Measurements from ENCODE around the gene LOXL3.
"Not testable (repeated sequence)": the region's sequence is repeated elsewhere in the genome, so short reads cannot be mapped to it uniquely, and the experiment has no call there.

The LOXL3 gene

DNA sequence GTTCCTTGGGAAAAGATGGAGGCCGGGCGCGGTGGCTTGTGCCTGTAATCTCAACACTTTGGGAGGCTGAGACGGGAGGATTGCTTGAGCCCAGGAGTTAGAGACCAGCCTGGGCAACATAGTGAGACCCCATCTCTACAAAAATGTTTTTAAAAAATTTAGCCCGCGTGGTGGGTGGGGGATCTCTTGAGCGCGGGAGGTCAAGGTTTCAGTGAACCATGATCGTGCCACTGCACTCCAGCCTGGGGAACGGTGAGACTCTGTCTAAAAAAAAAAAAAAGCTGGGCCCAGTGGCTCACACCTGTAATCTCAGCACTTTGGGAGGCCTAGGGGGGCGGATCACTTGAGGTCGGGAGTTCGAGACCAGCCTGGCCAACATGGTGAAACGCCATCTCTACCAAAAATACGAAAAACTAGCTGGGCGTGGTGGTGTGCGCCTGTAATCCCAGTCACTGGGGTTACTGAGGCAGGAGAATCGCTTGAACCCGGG, 70.0 kb downstream of the LOXL3 start:
- DNase-seq: not testable (repeated sequence)

DNA sequence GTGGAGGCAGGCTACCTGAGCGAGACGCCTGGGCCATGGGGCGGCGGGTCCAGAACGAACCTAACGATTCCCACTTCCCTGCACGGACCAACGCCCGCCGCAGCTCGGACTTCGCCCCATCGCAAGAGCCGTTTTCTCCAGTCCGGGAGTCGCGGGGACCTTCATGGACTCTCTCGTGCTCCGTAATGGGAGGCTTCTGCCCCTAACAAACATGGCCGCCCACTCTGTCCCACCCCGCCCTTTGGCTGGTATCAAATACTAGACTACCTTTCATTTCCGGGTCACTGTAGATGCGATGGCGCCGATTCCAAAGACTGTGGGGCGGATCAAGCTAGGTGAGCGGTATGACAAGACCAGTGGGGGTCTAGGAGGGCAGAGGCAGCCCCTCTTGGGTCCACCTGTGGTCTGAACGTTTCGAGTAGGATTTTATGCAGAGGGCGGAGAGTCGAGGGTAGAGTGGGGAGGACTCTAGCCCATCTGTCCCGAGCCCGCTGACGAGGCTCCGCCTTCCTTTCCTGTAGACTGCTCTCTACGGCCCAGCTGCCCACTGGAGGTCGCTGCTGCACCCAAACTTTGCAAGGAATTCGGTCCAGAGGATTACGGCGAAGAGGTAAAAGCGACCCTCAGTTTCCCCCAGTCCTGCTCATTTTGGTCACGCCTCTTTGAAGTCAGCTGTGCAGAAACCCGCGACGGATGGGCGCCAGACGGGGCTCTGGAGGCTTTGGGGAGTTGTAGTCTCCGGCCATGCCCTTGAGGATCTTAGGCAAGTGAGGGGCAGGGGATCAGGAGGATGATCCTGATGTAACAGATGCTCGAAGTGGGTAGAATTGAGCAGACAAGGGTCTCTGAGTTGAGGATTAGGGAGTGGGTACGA, 70.7 kb downstream of the LOXL3 start, which contains the start of the genes CCDC142 and TTC31:
CCDC142 (minus strand) TSS at position 198 of the 874 bp plus-strand sequence; CDS start at position 37, 161 bp downstream.
TTC31 (plus strand) TSS at position 281 of the 874 bp plus-strand sequence; CDS start at position 296, 15 bp downstream.
- DNase-seq: peak; percentile 97

Data from CD4-positive, alpha-beta T cell treated with Interleukin-4 for 4 hours (primary cell).